NCI-H187 (cell line): ENCODE measurements around the gene ALG14.
"Not testable (repeated sequence)": the region's sequence is repeated elsewhere in the genome, so short reads cannot be mapped to it uniquely, and the experiment has no call there.

ENCODE experiments used
- DNase-seq, 2 experiments: peaks; one replicate each; lab custom pipeline; 2025; lab: John Stamatoyannopoulos, UW

Gene ALG14

DNA sequence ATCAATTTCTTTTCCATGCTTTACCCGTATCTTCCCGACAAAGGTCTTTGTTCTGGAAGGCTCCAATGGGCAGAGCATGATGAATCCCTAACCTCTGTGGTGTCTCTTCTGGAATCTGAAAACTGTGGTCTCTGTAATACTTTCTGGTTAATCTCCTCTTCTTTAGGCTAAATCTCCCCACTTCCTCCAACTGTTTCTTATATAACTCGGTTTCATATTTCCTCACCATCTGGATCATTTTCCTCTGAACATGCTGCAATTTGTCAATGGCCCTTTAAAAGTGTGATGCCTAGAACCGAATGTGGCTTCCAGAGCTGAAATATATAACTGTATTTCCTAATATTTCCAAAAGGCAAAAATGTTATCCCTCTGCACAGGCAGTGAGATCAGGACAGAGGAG is 66.1 kb downstream of the ALG14 start:
- DNase-seq = no peak

DNA sequence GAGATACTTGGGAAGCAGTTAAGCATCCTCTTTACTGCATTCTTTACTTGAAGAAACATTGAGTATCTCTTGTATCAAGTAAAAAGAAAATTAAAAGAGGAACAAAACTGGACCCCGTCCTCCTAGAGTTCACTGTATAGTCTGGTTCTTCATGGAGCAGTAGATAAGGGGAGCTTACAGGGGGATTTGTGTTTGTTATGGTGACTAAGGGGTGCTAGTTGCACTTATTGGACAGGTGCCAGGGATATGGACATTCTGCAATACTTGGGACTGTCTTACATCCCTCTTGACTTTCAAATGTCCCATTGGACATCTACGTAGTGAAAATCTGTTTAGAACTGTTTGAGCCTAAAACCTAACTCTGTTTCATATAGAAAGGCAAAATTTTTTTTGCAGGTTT is 67.2 kb downstream of the ALG14 start:
- no peak for DNase-seq

DNA sequence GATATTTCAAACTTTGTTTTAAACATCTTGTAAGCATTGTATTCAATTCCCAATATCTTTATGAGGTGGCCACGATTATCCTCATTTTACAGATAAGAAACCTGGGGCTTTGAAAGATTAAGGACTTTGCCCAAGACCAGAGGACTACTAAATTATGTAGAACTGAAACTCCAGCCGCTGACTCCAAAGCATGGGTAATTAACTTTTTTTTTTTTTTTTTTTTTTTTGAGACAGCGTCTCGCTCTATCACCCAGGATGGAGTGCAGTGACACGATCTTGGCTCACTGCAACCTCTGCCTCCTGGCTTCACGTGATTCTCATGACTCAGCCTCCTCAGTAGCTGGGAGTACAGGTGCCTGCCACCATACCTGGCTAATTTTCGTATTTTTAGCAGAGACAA is 68.7 kb downstream of the ALG14 start:
- DNase-seq = no peak

DNA sequence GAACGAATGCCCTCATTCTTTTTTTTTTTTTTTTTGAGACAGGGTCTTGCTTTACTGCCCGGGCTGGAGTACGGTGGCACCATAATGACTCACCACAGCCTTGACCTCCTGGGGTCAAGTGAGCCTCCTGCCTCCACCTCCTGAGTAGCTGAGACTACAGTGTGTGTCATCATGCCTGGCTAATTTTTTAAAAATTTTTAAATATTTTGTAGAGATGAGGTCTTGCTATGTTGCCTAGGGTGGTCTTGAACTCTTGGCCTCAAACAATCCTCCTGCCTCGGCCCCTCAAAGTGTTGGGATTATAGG is 69.4 kb downstream of the ALG14 start:
- no peak for DNase-seq

DNA sequence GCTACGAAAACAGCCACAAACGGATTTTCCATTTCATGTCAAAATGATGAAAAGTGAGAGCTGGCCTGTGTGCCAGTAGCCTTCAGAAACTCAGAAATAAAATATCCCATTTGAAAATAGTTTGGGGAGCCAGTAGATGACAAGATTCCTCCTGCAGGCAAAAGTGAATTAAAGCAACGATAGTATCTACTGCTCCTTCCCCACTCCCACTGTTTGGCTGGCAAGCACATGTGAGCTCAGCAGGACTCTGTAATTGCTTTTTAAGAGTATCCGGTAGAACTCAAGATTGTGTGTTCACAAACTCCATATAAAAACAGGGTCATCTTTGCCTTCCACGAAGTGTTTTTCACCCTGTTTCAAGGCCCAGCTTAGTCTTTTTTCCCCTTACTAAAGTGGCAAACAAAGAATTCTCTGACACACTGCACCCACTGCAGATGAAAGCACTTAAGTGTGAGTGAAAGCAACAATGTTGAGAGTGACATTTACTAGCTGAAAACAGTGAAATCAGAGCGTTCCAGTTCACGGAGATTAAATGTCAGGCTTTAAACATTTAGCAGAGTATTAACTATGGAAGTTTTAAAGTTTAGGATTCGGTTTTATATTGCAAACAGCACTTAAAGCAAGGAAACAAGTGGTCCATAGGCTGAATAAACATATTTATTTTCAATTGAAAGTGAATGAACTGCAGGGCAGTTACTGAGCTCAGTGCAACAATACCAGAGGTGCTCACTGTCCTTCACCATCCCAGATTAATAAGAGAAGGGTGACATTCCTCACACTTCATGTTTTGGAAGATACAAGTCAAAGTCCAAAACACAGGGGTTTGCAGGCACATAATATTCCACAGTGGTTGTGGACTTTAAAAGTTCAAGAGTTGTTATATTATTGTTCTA is 70.0 kb downstream of the ALG14 start:
- no peak for DNase-seq

DNA sequence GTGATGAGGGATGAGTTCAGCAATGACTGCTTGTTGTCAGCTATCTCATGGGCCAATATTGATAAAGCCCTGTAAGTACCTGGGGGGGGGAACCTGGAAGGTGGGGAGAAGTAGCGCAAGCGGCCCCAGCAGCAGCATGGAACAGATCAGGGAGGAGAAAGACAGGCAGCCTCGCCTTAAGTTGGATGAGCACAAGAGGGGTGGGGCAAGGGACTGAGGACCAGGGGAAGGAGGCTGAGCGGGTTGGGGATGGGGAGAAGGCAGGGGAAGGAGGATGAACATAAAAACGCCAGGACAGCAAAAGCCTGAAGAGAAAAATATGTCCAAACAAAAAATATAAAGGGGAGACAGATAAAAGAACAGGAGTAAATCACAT is 70.6 kb downstream of the ALG14 start:
- DNase-seq = no peak

DNA sequence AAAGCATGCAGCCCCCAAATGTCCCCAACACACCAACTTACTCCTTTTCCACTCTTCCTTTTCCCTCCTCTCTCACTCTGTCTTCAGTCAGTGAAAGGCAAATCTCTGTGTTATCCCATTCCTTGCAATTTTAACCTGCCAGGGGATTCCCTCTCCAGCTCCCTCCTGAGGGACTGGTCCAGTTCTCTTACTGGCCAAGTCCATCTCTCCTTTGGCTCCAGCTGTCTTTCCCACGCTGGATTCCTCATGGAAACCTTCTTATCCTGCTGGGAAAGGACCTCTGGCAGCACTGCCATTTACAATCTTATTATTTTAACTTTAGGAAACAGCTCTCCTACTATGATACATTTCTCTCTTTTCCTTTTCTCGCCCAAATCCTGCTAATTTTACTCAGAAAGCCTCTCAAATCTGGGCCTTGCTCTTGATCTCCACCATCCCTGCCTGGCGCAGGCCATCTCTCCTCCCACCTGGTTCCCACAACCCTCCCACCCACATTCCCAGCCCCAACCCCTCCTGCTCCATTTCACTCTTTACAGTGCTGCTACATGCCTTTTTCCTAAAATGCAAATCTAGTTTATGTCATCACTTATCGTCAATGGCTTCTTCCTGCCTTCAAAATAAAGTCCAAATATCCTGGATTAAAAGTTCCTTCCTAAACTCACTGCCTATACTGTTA is 73.2 kb downstream of the ALG14 start:
- no peak for DNase-seq

DNA sequence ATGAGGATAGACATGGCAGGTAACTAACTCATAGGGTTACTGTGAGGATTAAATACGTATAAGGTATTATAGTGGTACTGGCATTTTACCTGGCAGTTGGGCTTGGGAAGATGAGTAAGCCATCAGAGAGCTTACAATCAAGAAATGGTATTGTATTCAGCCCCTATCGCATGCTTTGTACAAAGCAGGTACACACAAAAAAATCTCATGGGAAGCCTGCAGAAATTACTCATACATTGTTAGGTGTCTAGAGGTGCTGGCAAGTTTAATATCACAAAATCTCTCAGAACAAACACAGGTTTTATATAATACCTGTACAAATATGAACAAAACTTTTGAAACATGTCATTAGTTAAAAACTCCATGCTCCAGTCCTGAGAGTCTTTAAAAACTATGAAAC is 74.0 kb downstream of the ALG14 start:
- DNase-seq = no peak

DNA sequence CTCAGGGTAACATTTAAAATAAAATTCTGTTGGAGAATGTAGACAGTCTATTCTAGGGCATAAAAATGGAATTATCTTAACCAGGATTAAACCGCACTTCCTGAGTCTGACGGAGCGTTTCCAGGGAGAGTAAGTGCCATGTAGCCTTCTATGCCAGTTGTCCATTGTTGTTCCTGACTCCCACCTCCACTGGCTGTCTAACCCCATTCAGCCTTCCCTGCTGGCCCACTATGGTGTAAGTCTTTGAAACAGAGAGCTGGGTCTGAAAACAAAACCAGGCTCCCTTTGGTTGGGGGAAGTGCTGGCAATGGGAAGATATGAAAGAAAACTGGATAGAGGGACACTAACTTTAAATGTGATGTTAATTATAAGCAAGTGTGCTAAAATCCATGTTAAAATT is 74.6 kb downstream of the ALG14 start:
- DNase-seq = no peak

DNA sequence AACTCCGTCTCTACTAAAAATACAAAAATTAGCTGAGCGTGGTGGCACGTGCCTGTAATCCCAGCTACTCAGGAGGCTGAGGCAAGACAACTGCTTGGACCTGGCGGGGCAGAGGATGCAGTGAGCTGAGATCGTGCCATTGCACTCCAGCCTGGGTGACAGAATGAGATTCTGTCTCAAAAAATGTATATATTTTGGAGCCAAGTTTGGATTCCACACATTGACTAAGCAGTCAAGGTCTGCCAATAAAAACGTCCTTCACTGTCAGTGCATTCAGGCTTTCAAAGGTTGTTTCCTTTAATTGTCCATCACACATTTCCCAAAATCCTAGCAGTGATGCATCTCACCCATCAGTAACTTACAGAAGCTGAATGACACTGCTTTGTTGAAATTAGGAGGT is 77.2 kb downstream of the ALG14 start:
- not testable (repeated sequence) for DNase-seq

DNA sequence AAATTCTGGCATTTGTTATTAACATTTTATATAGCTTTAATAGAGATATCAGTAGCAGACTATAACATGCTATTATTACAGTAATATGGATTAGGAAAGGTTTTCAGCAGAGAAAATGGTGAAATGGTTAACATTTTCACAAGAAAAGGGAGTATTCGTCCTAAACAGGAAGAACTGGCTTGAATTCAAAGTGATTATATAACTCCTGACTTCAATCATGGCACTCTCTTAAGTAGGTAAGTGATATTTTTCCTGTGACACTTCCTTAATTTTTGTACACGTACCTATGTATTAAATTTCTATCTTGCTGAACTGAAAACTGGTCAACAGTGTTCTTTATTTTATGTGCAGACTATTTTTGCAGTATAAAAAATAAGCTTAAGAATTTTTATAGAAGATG is 77.9 kb downstream of the ALG14 start:
- no peak for DNase-seq

DNA sequence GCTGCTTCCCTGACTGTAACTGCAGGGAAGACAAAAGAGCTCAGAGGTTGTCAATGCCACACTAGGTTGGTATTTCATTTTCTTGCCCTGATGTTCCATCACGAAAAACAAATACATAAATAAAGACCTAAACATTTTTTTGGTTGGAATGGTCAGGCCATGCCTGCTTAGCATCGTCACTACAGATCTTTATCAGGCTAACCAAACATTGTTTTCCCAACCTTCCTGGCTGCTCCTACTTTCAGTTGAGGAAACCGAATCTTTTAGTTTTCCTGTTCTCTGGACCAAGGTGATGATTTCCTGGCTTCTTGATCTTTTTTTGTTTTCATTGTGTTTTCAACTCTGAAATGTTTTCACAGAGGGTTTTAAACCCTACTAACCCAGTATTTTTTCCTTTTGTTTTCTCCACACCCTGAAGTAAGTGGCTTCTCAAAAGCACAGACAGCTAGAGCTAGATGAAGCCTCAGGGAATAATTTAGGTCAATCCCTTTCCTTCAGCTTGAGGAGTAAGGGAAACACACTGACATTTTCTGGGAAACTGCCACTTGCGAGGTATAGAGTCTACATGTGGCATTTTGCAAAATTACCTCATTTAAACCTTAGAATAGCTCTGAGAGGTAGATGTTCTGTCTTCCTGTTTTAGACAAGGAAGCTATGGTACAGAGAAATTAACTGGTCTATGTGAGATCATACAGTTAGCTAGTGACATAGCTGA is 78.7 kb downstream of the ALG14 start:
- no peak for DNase-seq

DNA sequence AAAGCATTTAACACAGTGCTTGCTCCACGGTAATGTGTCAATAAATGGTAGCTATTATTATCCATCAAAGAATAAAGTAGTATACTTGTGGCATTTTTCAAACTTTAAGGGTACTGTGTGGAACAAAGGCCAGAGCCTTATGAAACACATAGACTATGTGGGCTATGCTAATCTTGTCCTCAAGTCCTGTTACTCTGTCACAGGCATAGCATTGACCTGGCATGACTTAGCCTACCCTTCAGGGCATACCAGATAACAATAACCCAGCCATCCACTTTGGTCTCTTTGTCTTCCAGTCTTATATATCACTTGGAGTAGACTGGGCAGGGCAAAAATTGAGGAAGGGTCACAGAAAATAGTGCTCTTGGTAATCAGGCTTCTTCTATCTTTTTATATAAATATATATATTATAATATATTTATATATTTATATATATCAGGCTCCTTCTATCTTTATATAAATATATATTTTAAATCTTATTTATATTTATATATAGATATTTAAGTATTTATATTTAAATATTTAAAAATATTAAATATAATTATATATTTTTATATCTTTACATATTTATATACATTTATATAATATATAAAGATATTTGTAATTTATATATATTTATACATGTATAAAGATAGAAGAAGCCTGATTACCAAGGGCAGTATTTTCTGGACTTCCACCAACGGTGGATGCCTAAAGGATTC is 79.7 kb downstream of the ALG14 start:
- DNase-seq = no peak

DNA sequence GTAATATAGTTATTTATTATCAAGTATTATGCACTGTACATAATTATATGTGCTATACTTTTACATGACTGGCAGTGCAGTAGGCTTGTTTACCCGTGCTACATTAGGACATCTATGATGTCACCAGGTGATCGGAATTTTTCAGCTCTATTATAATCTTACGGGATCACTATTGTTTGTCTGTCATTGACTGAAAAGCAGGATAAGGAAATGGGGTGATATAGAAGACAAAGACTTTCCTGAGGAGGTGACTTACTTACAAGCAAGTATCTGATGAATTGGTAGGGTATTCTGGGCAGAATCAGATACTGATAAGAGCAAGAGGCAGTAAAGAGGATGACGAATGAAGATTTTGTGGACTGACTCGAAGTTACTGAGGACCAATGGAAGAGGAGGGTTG is 80.6 kb downstream of the ALG14 start:
- no peak for DNase-seq

DNA sequence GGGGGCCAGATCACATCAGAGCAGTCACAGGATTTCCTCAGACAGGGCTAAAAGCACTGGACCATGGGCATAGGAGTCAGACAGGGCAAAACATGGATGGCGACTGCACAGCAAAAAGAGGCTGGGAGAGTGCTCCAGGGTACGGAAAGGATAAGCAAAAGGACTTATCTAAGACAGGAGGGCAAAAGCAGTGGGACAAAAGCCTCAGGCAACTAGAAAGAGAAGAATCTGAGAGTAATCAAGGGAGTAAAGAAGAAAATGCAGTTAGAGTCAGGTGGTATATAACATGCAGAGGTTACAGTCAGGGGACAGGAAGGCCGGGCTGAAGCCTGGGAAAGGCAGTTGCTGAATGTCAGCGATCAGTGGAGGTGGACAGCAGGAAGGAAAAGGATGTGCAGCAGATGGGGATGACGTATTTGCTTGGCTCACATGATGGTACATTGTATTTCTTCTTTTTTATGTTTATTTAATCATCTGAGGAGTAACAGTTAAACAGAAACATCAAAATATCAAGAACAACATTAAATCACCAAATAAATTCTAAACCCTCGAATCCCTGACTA is 82.8 kb downstream of the ALG14 start:
- DNase-seq = no peak

DNA sequence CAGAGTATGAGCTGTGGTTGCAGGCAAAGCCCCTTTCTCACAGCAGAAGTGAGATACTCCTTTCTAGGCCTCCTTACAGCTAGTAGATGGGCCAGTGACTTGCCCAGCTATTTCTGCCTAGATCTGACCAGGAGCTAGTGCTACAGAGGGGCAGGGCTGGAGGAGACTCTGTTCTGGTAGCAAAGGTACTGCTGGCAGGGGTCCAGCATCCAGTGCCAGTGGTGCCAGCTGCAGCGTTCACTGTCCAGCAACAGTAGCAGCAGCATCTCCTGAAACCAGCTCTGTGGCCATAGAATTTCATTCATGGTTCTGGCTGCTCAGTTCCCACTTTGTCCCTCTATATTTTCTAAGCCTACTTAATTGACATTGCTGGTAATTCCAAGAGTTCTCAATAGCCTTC is 83.4 kb downstream of the ALG14 start:
- no peak for DNase-seq

DNA sequence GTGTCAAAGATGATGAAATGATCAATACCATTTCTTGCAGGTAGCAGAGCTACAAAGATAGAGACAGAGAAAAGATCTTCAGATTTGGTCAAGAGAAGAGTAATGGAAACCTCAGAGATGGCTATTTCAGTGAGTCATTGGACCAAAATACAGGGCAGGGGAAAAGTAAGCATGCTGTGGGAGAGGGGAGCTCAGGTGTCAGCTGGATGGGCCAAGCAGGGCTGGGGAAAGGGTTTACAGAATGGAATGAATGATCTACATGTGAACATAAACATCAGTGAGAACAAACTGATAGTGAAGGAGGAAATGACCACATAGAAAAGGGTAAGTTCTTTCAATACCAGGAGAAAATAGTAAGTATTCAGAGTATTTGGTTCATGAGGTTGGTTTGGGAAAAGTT is 84.4 kb downstream of the ALG14 start:
- no peak for DNase-seq

DNA sequence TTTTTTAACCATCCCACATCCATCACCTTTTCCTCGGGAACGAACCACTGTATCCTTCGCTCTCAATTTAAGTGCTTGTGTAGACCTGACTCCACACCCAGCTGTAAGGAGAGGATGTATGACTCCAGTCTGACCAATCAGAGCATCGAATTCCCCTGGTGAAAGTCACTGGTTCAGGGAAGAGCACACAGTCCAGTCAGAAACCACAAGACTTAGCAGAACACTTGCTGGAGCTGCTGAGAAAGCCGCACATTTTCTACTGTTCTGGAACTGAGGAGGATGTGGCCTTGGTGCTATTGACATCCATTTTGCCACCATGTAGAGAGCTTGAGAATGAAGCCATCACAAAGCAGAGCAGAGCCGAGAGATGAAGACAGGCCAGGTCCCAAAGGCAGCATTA is 86.0 kb downstream of the ALG14 start:
- no peak for DNase-seq

DNA sequence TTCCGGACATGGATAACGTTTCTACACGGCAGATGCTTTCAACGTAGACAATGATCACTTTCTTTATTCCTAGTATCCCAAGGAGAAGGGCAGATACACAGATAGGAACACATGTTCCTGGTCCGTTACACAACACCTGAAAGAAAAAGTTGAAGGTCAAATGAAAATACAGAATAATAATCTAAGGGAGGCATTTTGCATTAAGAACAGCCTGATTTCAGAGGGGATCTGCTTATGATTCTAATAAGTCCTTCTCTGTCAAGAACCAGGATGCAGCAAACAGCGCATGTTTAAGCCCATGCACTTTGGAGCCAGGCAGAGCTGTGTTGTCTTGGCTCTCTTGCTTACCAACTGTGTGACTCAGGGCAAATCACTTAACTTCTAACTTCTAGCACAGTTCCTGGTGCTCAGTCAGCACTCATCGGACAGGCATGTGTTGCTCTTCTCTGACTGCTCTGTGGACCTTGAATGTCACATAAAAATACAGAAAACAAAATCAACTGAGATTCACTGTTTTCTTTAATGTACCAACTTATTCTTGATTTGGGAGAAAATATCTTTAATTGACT is 89.5 kb downstream of the ALG14 start:
- no peak for DNase-seq

DNA sequence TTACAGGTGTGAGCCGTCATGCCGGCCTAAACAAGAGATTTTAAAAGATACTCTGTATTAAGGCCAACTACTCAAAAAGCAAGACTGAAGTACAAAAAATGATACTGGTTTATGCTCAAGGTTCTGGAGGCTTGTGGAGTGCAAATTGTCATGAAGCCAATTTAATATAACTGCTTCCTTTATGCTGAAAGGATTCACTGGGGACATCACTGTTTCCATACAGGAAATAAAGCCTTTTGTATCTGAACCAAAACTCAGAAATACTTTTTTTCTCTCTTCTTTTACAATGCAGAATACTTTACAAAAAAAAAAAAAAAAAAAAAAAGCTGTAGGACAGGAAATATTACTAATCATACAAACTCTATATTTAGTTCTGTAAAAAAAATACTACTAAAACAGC is 90.4 kb downstream of the ALG14 start:
- no peak for DNase-seq

DNA sequence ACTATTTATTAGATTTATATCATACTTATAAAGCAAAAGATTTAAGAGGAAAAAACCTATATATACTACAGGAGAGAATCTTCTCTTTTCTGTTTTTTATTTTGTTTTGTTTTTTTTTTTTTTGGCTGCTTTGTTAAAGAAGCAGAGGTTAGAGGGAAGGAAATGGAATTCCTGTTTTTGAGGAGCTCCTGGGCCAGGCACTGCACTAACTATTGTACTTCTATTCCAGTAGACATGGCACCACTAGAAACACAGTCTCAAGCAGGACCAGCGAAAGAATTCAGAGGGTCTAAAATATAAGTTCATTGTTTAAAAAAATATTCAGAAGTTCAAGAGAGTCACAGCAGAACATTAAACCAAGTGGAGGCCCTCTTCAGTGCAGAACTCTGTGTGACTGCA is 91.2 kb downstream of the ALG14 start:
- DNase-seq = no peak
